ENCODE data around the gene COG7.

- TF ChIP-seq POLR2A (IDR thresholded peaks at IDR 0.05), result no peak
- no peak for TF ChIP-seq EP300 (IDR thresholded peaks at IDR 0.05; ENCODE audit: low read depth)
- TF ChIP-seq CTCF (IDR thresholded peaks at IDR 0.05), result no peak
Measured at GRCh38 chr16:23476289-23476688, 23.3 kb upstream of the COG7 start.

Data from transverse colon (tissue), 3 donors.